Natural killer cell (primary cell): ENCODE measurements around the gene HAND1. TPM values are rescaled to one million over a fixed set of nuclear protein-coding genes. Genes with fewer than 3 reads are reported as not detected.

Experiments used
- ATAC-seq, 3 donors: fragments of 150-1000 bp in 2 of 3; fragments of 200-7000 bp in 1 of 3; cut with Tn5 transposase; 1 replicate in 1 of 3; 2 replicates in 2 of 3; pipeline ENCODE4 v1.10.0; 2021; ENCODE audit warnings: mild to moderate bottlenecking in 2 of 3, moderate library complexity in 2 of 3
- DNase-seq, 2 donors: peaks; one replicate each; pipeline versions ENCODE4 v3.0.0 to v3.0.0-alpha.2; 2013 to 2021; ENCODE audit warnings: mixed read lengths in 1 of 2
- H3K27ac ChIP-seq: one replicate; pipeline ENCODE4 v1.5.1; 2013; ENCODE audit warnings: mild to moderate bottlenecking, low read length
- H3K27me3 ChIP-seq: one replicate; pipeline ENCODE4 v1.6.1; 2013; ENCODE audit warnings: low read length; ENCODE audit not compliant: control insufficient read depth, insufficient read depth
- H3K36me3 ChIP-seq: one replicate; pipeline ENCODE4 v1.6.1; 2013; ENCODE audit warnings: low read length; ENCODE audit not compliant: control insufficient read depth, insufficient read depth
- H3K4me1 ChIP-seq: one replicate; pipeline ENCODE4 v1.6.1; 2013; ENCODE audit warnings: low read length; ENCODE audit not compliant: control insufficient read depth, insufficient read depth
- H3K4me3 ChIP-seq: one replicate; pipeline ENCODE4 v1.5.1; 2013; ENCODE audit warnings: low read length
- H3K9me3 ChIP-seq: one replicate; pipeline ENCODE4 v1.6.1; 2013; ENCODE audit warnings: low read length; ENCODE audit not compliant: control insufficient read depth, insufficient read depth
- H3K27ac Mint-ChIP-seq, 2 donors: one replicate each; pipeline ENCODE4 v1.8.0; 2022; ENCODE audit warnings: mild to moderate bottlenecking in 2 of 2, mixed read lengths in 2 of 2, moderate library complexity in 1 of 2
- H3K27me3 Mint-ChIP-seq, 2 donors: one replicate each; pipeline ENCODE4 v1.8.0; 2022; ENCODE audit warnings: low read depth in 2 of 2, mixed read lengths in 2 of 2
- H3K36me3 Mint-ChIP-seq: one replicate; pipeline ENCODE4 v1.8.0; 2022; ENCODE audit warnings: mixed read lengths
- H3K4me1 Mint-ChIP-seq, 2 donors: one replicate each; pipeline ENCODE4 v1.8.0; 2022; ENCODE audit warnings: mixed read lengths in 2 of 2
- H3K4me3 Mint-ChIP-seq: one replicate; pipeline ENCODE4 v1.8.0; 2022; ENCODE audit warnings: mild to moderate bottlenecking, moderate library complexity, mixed read lengths
- H3K9me3 Mint-ChIP-seq, 2 donors: one replicate each; pipeline ENCODE4 v1.8.0; 2022; ENCODE audit warnings: mixed read lengths in 2 of 2
- WGBS: methylation state at CpG from one replicate; pipeline ENCODE4 v1.1.7; 2013; ENCODE audit warnings: missing lambda C conversion rate; ENCODE audit not compliant: insufficient coverage; 5-methylcytosine and 5-hydroxymethylcytosine counted together
- intact Hi-C: fragments of 100-400 bp; cut with micrococcal nuclease; formaldehyde crosslinking; loops from one replicate; pipeline ENCODE4 v1.14.2; 2022
- total RNA-seq, 4 donors: library from RNA; stranded (reverse); fragments of 120-200 nt in 1 of 4; gene quantifications; one replicate each; pipeline versions ENCODE4 v1.2.3 to v1.2.4, GENCODE V29; 2013 to 2022
- TF ChIP-seq, protein P1 (sequence below): fragments of 200-600 bp; IDR thresholded peaks from one replicate; pipeline ENCODE4 v1.8.0; 2022; ENCODE audit warnings: antibody characterized with exemption

HAND1 gene
- total RNA-seq, 3 donors from 2014 or later (not counting 1 experiment from before 2014, with no cell fraction given) = not detected

DNA sequence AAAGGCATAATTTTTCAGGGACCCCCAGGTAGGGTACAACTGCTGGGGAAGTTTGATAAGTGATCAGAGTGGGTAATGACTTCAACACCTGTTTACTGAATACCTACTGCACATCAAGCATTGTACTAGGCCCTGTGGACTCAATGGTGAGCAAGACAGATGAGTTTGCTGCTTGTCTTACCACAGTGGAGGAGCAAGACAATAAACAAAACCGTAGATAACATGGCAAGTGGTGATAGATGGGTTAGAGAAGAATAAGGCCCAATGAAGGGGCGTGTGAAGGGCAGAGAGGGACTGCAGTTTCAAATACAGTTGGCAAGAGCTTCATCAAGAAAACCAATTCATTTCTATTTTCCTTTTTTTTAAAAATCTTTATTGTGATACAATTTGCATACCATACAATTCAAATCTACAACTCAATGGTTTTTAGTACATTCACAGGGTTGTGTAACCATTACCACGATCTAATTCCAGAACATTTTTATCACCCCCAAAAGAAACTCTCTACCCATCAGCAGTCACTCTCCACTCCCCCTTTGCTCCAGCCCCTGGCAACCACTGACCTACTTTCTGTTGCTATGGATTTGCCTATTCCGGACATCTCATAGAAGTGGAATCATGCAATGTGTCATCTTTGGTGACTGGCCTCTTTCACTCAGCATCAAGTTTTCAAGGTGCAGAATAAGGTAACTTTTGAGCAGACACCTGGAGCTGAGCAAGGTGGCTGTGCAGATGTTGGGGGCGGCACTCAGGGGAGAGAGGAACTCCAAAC, 31.9 kb upstream of the HAND1 start:
- Mint-ChIP-seq H3K4me1 (peaks cover 10 to 22% of the 10 kb centered on the region in 2 donors), H3K36me3 (no peaks in the 10 kb centered on the region), H3K9me3 (no peaks in the 10 kb centered on the region), H3K27me3 (peaks cover 33 to 63% of the 10 kb centered on the region in 2 donors), H3K27ac (no peak overlapping the region), H3K4me3 (no peak overlapping the region)
- H3K9me3 ChIP-seq = no peaks in the 10 kb centered on the region
- H3K27me3 ChIP-seq = peaks cover 5% of the 10 kb centered on the region
- H3K27ac ChIP-seq = no peak overlapping the region
- no peaks in the 10 kb centered on the region for H3K36me3 ChIP-seq
- 85% methylated on average over 5 of the region's 5 CpGs for WGBS
- peaks cover 10% of the 10 kb centered on the region for H3K4me1 ChIP-seq
- no peak overlapping the region for H3K4me3 ChIP-seq
- ATAC-seq = no peak
- no peak for DNase-seq
- TF ChIP-seq, protein P1, sequence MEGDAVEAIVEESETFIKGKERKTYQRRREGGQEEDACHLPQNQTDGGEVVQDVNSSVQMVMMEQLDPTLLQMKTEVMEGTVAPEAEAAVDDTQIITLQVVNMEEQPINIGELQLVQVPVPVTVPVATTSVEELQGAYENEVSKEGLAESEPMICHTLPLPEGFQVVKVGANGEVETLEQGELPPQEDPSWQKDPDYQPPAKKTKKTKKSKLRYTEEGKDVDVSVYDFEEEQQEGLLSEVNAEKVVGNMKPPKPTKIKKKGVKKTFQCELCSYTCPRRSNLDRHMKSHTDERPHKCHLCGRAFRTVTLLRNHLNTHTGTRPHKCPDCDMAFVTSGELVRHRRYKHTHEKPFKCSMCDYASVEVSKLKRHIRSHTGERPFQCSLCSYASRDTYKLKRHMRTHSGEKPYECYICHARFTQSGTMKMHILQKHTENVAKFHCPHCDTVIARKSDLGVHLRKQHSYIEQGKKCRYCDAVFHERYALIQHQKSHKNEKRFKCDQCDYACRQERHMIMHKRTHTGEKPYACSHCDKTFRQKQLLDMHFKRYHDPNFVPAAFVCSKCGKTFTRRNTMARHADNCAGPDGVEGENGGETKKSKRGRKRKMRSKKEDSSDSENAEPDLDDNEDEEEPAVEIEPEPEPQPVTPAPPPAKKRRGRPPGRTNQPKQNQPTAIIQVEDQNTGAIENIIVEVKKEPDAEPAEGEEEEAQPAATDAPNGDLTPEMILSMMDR = no peak
- intact Hi-C loops = no loop called here

DNA sequence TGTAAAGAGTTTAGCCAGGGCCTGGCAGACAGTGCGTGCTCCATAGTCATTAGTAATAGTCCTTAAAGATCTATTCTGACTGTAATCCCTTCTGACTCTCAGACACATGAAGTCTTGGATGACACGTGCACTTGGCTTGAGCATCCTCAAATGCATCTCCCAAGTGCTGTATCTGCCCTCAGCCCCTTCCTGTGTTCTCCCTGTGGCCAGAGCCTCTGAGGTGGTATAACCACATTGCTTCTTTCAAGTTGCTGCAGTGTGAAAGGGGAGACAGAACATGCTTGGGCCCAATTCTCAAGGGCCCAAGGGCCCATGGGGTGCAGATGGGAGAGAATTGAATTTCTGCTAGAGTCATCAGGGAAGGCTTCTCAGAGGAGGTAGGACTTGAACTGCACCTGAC, 30.1 kb upstream of the HAND1 start:
- Histone ChIP-seq H3K4me3 (no peak overlapping the region), H3K9me3 (no peaks in the 10 kb centered on the region), H3K4me1 (peaks cover 13% of the 10 kb centered on the region), H3K27ac (no peak overlapping the region), H3K27me3 (peaks cover 5% of the 10 kb centered on the region), H3K36me3 (no peaks in the 10 kb centered on the region)
- Mint-ChIP-seq H3K4me1 (peaks cover 5 to 15% of the 10 kb centered on the region in 2 donors), H3K27me3 (peaks cover 31 to 52% of the 10 kb centered on the region in 2 donors), H3K4me3 (no peak overlapping the region), H3K36me3 (no peaks in the 10 kb centered on the region), H3K27ac (no peak overlapping the region), H3K9me3 (no peaks in the 10 kb centered on the region)
- 53% methylated on average over 2 of the region's 2 CpGs for WGBS
- DNase-seq (no peak), ATAC-seq (peak in 1 of 3 donors; percentile 52)
- intact Hi-C loops = no loop called here
- TF ChIP-seq, protein P1 = no peak

DNA sequence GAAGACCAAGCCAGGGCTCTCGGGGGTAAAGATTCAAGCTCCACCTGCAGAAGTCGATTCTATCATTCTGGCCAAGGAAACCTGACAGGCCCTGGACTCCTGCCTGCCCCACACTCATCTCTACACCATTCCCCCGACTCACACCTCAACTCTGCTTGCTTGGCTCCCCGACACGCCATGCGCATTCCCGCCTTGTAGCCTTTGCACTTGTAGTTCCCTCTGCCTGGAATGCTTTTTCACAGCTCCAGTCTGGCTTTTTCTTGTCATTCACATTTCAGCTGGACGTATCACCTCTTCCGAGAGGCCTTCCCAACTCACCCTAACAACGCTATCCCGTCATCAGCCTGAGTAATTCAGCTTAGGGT, 28.7 kb upstream of the HAND1 start:
- Mint-ChIP-seq H3K27ac (no peak overlapping the region), H3K36me3 (no peaks in the 10 kb centered on the region), H3K9me3 (no peaks in the 10 kb centered on the region), H3K27me3 (peaks cover 39 to 63% of the 10 kb centered on the region in 2 donors), H3K4me3 (no peak overlapping the region), H3K4me1 (peaks cover 13 to 22% of the 10 kb centered on the region in 2 donors)
- Histone ChIP-seq H3K9me3 (no peaks in the 10 kb centered on the region), H3K27ac (no peak overlapping the region), H3K4me3 (no peak overlapping the region), H3K4me1 (peaks cover 22% of the 10 kb centered on the region), H3K36me3 (no peaks in the 10 kb centered on the region), H3K27me3 (peaks cover 11% of the 10 kb centered on the region)
- no peak for DNase-seq
- WGBS = 92% methylated on average over 11 of the region's 11 CpGs
- TF ChIP-seq, protein P1 = no peak
- ATAC-seq = no peak
- intact Hi-C loops = no loop called here
